Transverse colon (tissue), 4 donors: Measurements from ENCODE around the gene HAND2.

Experiments used
- POLR2AphosphoS5 ChIP-seq, 3 donors: sonication (generic); formaldehyde crosslinking; IDR thresholded peaks; one replicate each; pipeline ENCODE4 v1.6.1; 2016; ENCODE audit warnings: antibody characterized with exemption in 3 of 3
- TF ChIP-seq, protein P1 (sequence below), 5 experiments: fragments of 200-600 bp in 3 of 5; fragments of 450-650 bp in 2 of 5; sonication (generic) in 3 of 5; IDR thresholded peaks; 1 replicate in 2 of 5; 2 replicates in 3 of 5; pipeline ENCODE4 v1.5.1; 2016 to 2017; ENCODE audit warnings: antibody characterized with exemption in 5 of 5, inconsistent platforms in 3 of 5, mild to moderate bottlenecking in 2 of 5, moderate library complexity in 1 of 5

DNA sequence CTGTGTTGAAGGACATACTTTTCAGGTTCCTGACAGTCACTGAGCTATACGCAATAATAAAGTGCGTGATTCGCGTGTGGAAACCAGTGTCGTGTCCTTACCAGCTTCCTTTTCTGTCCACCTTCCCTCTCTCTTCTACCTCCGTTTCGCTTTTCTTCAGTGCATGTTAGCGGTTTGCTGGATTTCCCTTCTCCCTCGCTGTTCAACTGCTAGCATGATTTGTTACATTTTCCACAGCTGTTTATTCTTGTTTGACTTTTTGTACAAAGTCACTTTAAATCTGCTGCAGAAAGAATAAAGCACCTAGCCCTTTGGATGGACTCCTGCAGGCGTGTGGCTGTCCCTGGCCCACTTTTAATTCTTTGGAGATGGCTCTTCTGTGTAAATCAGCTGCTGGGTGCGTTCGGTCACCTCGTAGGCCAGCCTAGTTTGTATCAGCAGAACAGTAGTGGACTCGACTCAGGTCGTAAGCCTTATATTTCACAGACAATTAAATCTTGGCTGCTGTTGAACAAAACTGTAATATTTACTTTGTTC is 8.9 kb upstream of the HAND2 start:
- TF ChIP-seq, protein P1, sequence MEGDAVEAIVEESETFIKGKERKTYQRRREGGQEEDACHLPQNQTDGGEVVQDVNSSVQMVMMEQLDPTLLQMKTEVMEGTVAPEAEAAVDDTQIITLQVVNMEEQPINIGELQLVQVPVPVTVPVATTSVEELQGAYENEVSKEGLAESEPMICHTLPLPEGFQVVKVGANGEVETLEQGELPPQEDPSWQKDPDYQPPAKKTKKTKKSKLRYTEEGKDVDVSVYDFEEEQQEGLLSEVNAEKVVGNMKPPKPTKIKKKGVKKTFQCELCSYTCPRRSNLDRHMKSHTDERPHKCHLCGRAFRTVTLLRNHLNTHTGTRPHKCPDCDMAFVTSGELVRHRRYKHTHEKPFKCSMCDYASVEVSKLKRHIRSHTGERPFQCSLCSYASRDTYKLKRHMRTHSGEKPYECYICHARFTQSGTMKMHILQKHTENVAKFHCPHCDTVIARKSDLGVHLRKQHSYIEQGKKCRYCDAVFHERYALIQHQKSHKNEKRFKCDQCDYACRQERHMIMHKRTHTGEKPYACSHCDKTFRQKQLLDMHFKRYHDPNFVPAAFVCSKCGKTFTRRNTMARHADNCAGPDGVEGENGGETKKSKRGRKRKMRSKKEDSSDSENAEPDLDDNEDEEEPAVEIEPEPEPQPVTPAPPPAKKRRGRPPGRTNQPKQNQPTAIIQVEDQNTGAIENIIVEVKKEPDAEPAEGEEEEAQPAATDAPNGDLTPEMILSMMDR (IDR thresholded peaks at IDR 0.05), result no peak
- no peak for TF ChIP-seq POLR2AphosphoS5 (IDR thresholded peaks at IDR 0.05)
